ENCODE data around the gene RTP5. TPM values are rescaled to one million over a fixed set of nuclear protein-coding genes. Genes with fewer than 3 reads are reported as not detected.
A peak's percentile ranks its signal among the peaks of the same experiment; 100 is the strongest.
"Not testable (repeated sequence)": the region's sequence is repeated elsewhere in the genome, so short reads cannot be mapped to it uniquely, and the experiment has no call there.

Gene RTP5
- total RNA-seq, 1 experiment from 2014 or later: not detected

GRCh38 chr2:241822264-241822623 is 47.3 kb upstream of the RTP5 start:
- Histone ChIP-seq H3K4me2 (ENCODE audit: insufficient read depth, insufficient read length, low read length) (no peak overlapping the region), H3K14ac (ENCODE audit: insufficient read depth, low read length) (no peak overlapping the region; the same call in 1 of the 2 replicates), H2BK12ac (ENCODE audit: insufficient read length, low read depth, low read length) (no peak overlapping the region), H3K27me3 (ENCODE audit: insufficient read depth, low read length) (no peaks in the 10 kb centered on the region), H2BK5ac (ENCODE audit: insufficient read length, low read length) (no peak overlapping the region), H3K23me2 (ENCODE audit: insufficient read length, low read depth, low read length, poor library complexity, severe bottlenecking) (no peaks in the 10 kb centered on the region), H3T11ph (ENCODE audit: low read length) (no peak overlapping the region), H3K9me3 (ENCODE audit: control insufficient read depth, low read depth, low read length) (no peaks in the 10 kb centered on the region), H3K4me1 (ENCODE audit: insufficient read depth, low read length) (no peaks in the 10 kb centered on the region), H4K8ac (replicated peaks; ENCODE audit: insufficient read length, low read depth, low read length) (no peak overlapping the region), H3K23ac (ENCODE audit: insufficient read length, low read depth, low read length) (no peak overlapping the region), H3K79me1 (ENCODE audit: insufficient read depth, low read depth, low read length, poor library complexity, severe bottlenecking) (no peaks in the 10 kb centered on the region), H4K20me1 (ENCODE audit: control insufficient read depth, insufficient read depth, insufficient read length) (no peaks in the 10 kb centered on the region), H2BK120ac (ENCODE audit: low read depth, low read length, poor library complexity, severe bottlenecking) (no peak overlapping the region), H3K4ac (ENCODE audit: low read depth, low read length) (no peak overlapping the region), H3K9ac (ENCODE audit: extremely low read depth, insufficient read length, low read length) (no peak overlapping the region), H3K79me2 (ENCODE audit: insufficient read depth, low read length) (no peaks in the 10 kb centered on the region), H4K5ac (ENCODE audit: insufficient read length, low read depth, low read length) (no peak overlapping the region), H2AFZ (ENCODE audit: low read length) (no peak overlapping the region), H3K18ac (ENCODE audit: insufficient read length, low read depth, low read length) (no peak overlapping the region), H2BK20ac (ENCODE audit: low read depth, low read length, poor library complexity, severe bottlenecking) (no peak overlapping the region), H3K56ac (ENCODE audit: insufficient read length, low read depth, low read length) (no peak overlapping the region), H4K91ac (ENCODE audit: insufficient read length, low read depth, low read length) (no peak overlapping the region), H3K27ac (ENCODE audit: insufficient read length, low read depth, low read length) (no peak overlapping the region), H2BK15ac (ENCODE audit: low read depth, low read length) (no peak overlapping the region), H2AK5ac (ENCODE audit: insufficient read length, low read length) (no peak overlapping the region)
- H3K4me1 Mint-ChIP-seq: peaks cover 6 to 24% of the 10 kb centered on the region in 2 experiments
- H3K27ac Mint-ChIP-seq: no peak overlapping the region
- no peak for TF ChIP-seq CTCF (conservative IDR thresholded peaks at IDR 0.05)
- peaks cover 33% of the 10 kb centered on the region for H3K27me3 Mint-ChIP-seq (ENCODE audit: low read depth)
- H3K9me3 Mint-ChIP-seq: peaks cover 17 to 21% of the 10 kb centered on the region in 2 experiments
- WGBS (ENCODE audit: extremely low coverage, insufficient read length, low lambda C conversion rate): no CpG with 5 or more reads among the region's 14 CpGs
- peaks cover 0 to 5% (median 4%) of the 10 kb centered on the region in 3 experiments; a peak in 5 of 7 replicates for H3K36me3 Mint-ChIP-seq (ENCODE audit: insufficient read depth in 1 of 3, low read depth in 3 of 3)
- H3K4me3 Mint-ChIP-seq: no peak overlapping the region
- no peak for DNase-seq

- peak; percentile 29 for DNase-seq
- not testable (repeated sequence) for H2AK5ac ChIP-seq (ENCODE audit: insufficient read length, low read length); H4K91ac ChIP-seq (ENCODE audit: insufficient read length, low read depth, low read length); H2BK120ac ChIP-seq (ENCODE audit: low read depth, low read length, poor library complexity, severe bottlenecking); H3K4me2 ChIP-seq (ENCODE audit: insufficient read depth, insufficient read length, low read length); H2BK12ac ChIP-seq (ENCODE audit: insufficient read length, low read depth, low read length); H2AFZ ChIP-seq (ENCODE audit: low read length); H3T11ph ChIP-seq (ENCODE audit: low read length); H3K14ac ChIP-seq (ENCODE audit: insufficient read depth, low read length); H3K23ac ChIP-seq (ENCODE audit: insufficient read length, low read depth, low read length); H3K56ac ChIP-seq (ENCODE audit: insufficient read length, low read depth, low read length); H2BK5ac ChIP-seq (ENCODE audit: insufficient read length, low read length); H4K20me1 ChIP-seq (ENCODE audit: control insufficient read depth, insufficient read depth, insufficient read length); H3K36me3 Mint-ChIP-seq (ENCODE audit: insufficient read depth in 1 of 3, low read depth in 3 of 3); H3K23me2 ChIP-seq (ENCODE audit: insufficient read length, low read depth, low read length, poor library complexity, severe bottlenecking); H3K79me2 ChIP-seq (ENCODE audit: insufficient read depth, low read length); H4K5ac ChIP-seq (ENCODE audit: insufficient read length, low read depth, low read length); H3K9ac ChIP-seq (ENCODE audit: extremely low read depth, insufficient read length, low read length); H3K27ac ChIP-seq (ENCODE audit: insufficient read length, low read depth, low read length); H3K27me3 ChIP-seq (ENCODE audit: insufficient read depth, low read length); H3K18ac ChIP-seq (ENCODE audit: insufficient read length, low read depth, low read length); H4K8ac ChIP-seq (replicated peaks; ENCODE audit: insufficient read length, low read depth, low read length); H2BK20ac ChIP-seq (ENCODE audit: low read depth, low read length, poor library complexity, severe bottlenecking); H3K79me1 ChIP-seq (ENCODE audit: insufficient read depth, low read depth, low read length, poor library complexity, severe bottlenecking); H3K4ac ChIP-seq (ENCODE audit: low read depth, low read length); H3K4me1 ChIP-seq (ENCODE audit: insufficient read depth, low read length); H2BK15ac ChIP-seq (ENCODE audit: low read depth, low read length); H3K9me3 ChIP-seq (ENCODE audit: control insufficient read depth, low read depth, low read length)
- no CpG with 5 or more reads among the region's 45 CpGs for WGBS (ENCODE audit: extremely low coverage, insufficient read length, low lambda C conversion rate)
- Mint-ChIP-seq H3K27ac (peak overlapping the region in 2 of 3 experiments; percentile 1 to 33; a peak in 2 of 7 replicates), H3K4me1 (peaks cover 6 to 24% of the 10 kb centered on the region in 2 experiments), H3K27me3 (ENCODE audit: low read depth) (peaks cover 41% of the 10 kb centered on the region), H3K9me3 (peaks cover 29 to 31% of the 10 kb centered on the region in 2 experiments), H3K4me3 (peak overlapping the region in 1 of 2 experiments; percentile 55; a peak in 2 of 5 replicates)
Measured at GRCh38 chr2:241823531-241824437, 45.7 kb upstream of the RTP5 start.

Measured in H9 (cell line).